ENCODE results near the gene CNTN4. TPM values are rescaled to one million over a fixed set of nuclear protein-coding genes. Genes with fewer than 3 reads are reported as not detected.

CNTN4 gene
- total RNA-seq, 1 donor from 2014 or later, result 0.79 TPM

GRCh38 chr3:2172561-2173171 lies 74.0 kb downstream of the CNTN4 start:
- no peaks in the 10 kb centered on the region for H3K36me3 ChIP-seq (ENCODE audit: control insufficient read depth, insufficient read depth, low read length)
- FAIRE-seq (no peak), DNase-seq (ENCODE audit: low read depth) (no peak)
- TF ChIP-seq, protein P1, sequence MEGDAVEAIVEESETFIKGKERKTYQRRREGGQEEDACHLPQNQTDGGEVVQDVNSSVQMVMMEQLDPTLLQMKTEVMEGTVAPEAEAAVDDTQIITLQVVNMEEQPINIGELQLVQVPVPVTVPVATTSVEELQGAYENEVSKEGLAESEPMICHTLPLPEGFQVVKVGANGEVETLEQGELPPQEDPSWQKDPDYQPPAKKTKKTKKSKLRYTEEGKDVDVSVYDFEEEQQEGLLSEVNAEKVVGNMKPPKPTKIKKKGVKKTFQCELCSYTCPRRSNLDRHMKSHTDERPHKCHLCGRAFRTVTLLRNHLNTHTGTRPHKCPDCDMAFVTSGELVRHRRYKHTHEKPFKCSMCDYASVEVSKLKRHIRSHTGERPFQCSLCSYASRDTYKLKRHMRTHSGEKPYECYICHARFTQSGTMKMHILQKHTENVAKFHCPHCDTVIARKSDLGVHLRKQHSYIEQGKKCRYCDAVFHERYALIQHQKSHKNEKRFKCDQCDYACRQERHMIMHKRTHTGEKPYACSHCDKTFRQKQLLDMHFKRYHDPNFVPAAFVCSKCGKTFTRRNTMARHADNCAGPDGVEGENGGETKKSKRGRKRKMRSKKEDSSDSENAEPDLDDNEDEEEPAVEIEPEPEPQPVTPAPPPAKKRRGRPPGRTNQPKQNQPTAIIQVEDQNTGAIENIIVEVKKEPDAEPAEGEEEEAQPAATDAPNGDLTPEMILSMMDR (IDR thresholded peaks at IDR 0.05; ENCODE audit: insufficient read depth, low read length, severe bottlenecking), result no peak
- H3K27me3 ChIP-seq (ENCODE audit: control insufficient read depth, insufficient read depth, low read length), result no peaks in the 10 kb centered on the region
- no peak overlapping the region for H3K4me3 ChIP-seq (ENCODE audit: low read depth, low read length)

- no peak for FAIRE-seq
- no peaks in the 10 kb centered on the region for H3K36me3 ChIP-seq (ENCODE audit: control insufficient read depth, insufficient read depth, low read length)
- TF ChIP-seq, protein P1 (IDR thresholded peaks at IDR 0.05; ENCODE audit: insufficient read depth, low read length, severe bottlenecking), result no peak
- DNase-seq (ENCODE audit: low read depth), result no peak
- no peak overlapping the region for H3K4me3 ChIP-seq (ENCODE audit: low read depth, low read length)
- no peaks in the 10 kb centered on the region for H3K27me3 ChIP-seq (ENCODE audit: control insufficient read depth, insufficient read depth, low read length)
Observed at GRCh38 chr3:2180634-2181033, 82.0 kb downstream of the CNTN4 start.

DNA sequence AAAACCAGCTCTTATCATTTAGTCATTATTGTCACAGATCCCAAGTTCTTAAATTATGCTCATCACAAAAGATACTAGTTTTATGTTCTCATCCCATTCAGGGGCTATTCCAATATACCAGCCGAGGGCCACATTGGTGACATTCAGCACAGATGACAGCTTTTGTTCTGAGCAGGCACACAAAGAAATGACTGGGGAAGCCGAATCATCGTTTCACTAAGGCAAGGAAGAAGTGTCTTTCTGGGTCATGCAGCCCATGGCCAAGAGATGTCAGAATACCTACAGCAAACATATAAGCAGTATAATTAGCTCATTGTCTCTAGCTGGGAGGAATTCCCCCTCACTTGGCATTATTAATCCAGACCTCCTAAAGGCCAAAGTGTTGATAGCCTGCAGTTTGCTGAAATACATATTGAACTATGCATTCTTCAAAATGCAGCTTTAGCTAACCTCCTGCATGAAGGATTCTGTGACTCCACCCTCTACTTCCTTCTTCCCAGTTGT lies 100.2 kb downstream of the CNTN4 start:
- FAIRE-seq (no peak), DNase-seq (ENCODE audit: low read depth) (no peak)
- no peaks in the 10 kb centered on the region for H3K36me3 ChIP-seq (ENCODE audit: control insufficient read depth, insufficient read depth, low read length)
- TF ChIP-seq, protein P1 (IDR thresholded peaks at IDR 0.05; ENCODE audit: insufficient read depth, low read length, severe bottlenecking), result no peak
- H3K27me3 ChIP-seq (ENCODE audit: control insufficient read depth, insufficient read depth, low read length), result no peaks in the 10 kb centered on the region
- no peak overlapping the region for H3K4me3 ChIP-seq (ENCODE audit: low read depth, low read length)

DNA sequence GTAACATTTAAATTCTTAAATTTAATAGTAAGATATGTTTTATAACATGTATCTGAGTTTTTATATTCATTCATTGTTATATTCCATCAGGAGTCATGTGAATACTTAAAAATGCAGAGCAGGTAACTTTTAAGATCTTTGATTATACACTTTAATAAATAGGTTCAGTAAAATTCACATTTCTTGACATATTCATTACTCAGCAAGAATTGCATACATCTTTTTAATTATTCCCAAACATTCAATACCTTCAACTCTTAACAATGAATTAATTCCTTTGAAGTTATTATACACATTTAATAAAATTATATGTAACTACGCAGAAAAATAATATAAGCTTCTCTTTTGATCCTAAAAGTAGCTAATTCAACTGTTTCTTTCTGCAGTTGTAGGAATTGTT lies 105.4 kb downstream of the CNTN4 start:
- Histone ChIP-seq H3K27me3 (ENCODE audit: control insufficient read depth, insufficient read depth, low read length) (no peaks in the 10 kb centered on the region), H3K36me3 (ENCODE audit: control insufficient read depth, insufficient read depth, low read length) (no peaks in the 10 kb centered on the region), H3K4me3 (ENCODE audit: low read depth, low read length) (no peak overlapping the region)
- FAIRE-seq, result no peak
- TF ChIP-seq, protein P1 (IDR thresholded peaks at IDR 0.05; ENCODE audit: insufficient read depth, low read length, severe bottlenecking), result no peak
- DNase-seq (ENCODE audit: low read depth), result no peak

DNA sequence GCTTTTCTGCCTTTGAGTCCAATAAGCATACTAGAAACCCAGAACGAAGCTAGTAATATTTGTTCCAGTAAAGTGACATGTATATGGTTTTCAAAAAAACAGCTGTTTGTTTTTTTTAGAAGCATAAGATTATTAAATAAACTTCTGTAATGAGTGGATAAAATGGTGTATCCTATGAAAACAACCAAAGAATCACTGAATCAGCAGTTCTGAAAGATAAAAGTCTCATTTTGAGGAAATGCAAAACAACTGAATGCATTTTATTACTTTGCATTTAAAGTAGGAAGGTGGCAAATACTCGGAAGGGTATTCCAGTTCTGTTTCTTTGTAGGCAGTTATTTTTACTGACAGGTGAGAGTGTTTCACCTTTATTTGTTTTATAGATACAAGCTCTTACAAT lies 107.0 kb downstream of the CNTN4 start:
- Histone ChIP-seq H3K4me3 (ENCODE audit: low read depth, low read length) (no peak overlapping the region), H3K36me3 (ENCODE audit: control insufficient read depth, insufficient read depth, low read length) (no peaks in the 10 kb centered on the region), H3K27me3 (ENCODE audit: control insufficient read depth, insufficient read depth, low read length) (no peaks in the 10 kb centered on the region)
- FAIRE-seq (no peak), DNase-seq (ENCODE audit: low read depth) (no peak)
- TF ChIP-seq, protein P1 (IDR thresholded peaks at IDR 0.05; ENCODE audit: insufficient read depth, low read length, severe bottlenecking), result no peak

- Histone ChIP-seq H3K4me3 (ENCODE audit: low read depth, low read length) (no peak overlapping the region), H3K27me3 (ENCODE audit: control insufficient read depth, insufficient read depth, low read length) (no peaks in the 10 kb centered on the region), H3K36me3 (ENCODE audit: control insufficient read depth, insufficient read depth, low read length) (no peaks in the 10 kb centered on the region)
- FAIRE-seq (no peak), DNase-seq (ENCODE audit: low read depth) (no peak)
- TF ChIP-seq, protein P1 (IDR thresholded peaks at IDR 0.05; ENCODE audit: insufficient read depth, low read length, severe bottlenecking), result no peak
Observed at GRCh38 chr3:2206536-2206935, 107.9 kb downstream of the CNTN4 start.

Data from bronchial epithelial cell (primary cell).